Activated naive CD8-positive, alpha-beta T cell (primary cell): ENCODE measurements around the gene CASKIN1.

Experiments used
- H3K27ac Mint-ChIP-seq: one replicate; pipeline ENCODE4 v1.8.0; 2021; ENCODE audit warnings: mixed read lengths
- H3K27me3 Mint-ChIP-seq: one replicate; pipeline ENCODE4 v1.8.0; 2021; ENCODE audit warnings: mixed read lengths
- H3K36me3 Mint-ChIP-seq: one replicate; pipeline ENCODE4 v1.8.0; 2021; ENCODE audit warnings: mixed read lengths
- H3K4me1 Mint-ChIP-seq: one replicate; pipeline ENCODE4 v1.8.0; 2021; ENCODE audit warnings: low read depth, mixed read lengths
- H3K4me3 Mint-ChIP-seq: one replicate; pipeline ENCODE4 v1.8.0; 2021; ENCODE audit warnings: mild to moderate bottlenecking, mixed read lengths
- H3K9me3 Mint-ChIP-seq: one replicate; pipeline ENCODE4 v1.8.0; 2021; ENCODE audit warnings: low read depth, mixed read lengths

The CASKIN1 gene

GRCh38 chr16:2179107-2179501, 17.3 kb downstream of the CASKIN1 start:
- Mint-ChIP-seq H3K9me3 (no peaks in the 10 kb centered on the region), H3K4me3 (no peak overlapping the region), H3K27ac (no peak overlapping the region), H3K4me1 (no peaks in the 10 kb centered on the region), H3K27me3 (no peaks in the 10 kb centered on the region), H3K36me3 (no peaks in the 10 kb centered on the region)

- H3K27ac Mint-ChIP-seq = no peak overlapping the region
- no peaks in the 10 kb centered on the region for H3K4me1 Mint-ChIP-seq
- no peaks in the 10 kb centered on the region for H3K9me3 Mint-ChIP-seq
These were observed 17.9 kb downstream of the CASKIN1 start for GRCh38 chr16:2178321-2179106.

GRCh38 chr16:2177561-2177960, 18.8 kb downstream of the CASKIN1 start:
- no peaks in the 10 kb centered on the region for H3K27me3 Mint-ChIP-seq
- H3K4me1 Mint-ChIP-seq = no peaks in the 10 kb centered on the region
- no peaks in the 10 kb centered on the region for H3K36me3 Mint-ChIP-seq

More at GRCh38 chr16:2178321-2179106, 17.9 kb downstream of the CASKIN1 start:
- H3K36me3 Mint-ChIP-seq = no peaks in the 10 kb centered on the region
- H3K27me3 Mint-ChIP-seq = no peaks in the 10 kb centered on the region
- H3K4me3 Mint-ChIP-seq = no peak overlapping the region

DNA sequence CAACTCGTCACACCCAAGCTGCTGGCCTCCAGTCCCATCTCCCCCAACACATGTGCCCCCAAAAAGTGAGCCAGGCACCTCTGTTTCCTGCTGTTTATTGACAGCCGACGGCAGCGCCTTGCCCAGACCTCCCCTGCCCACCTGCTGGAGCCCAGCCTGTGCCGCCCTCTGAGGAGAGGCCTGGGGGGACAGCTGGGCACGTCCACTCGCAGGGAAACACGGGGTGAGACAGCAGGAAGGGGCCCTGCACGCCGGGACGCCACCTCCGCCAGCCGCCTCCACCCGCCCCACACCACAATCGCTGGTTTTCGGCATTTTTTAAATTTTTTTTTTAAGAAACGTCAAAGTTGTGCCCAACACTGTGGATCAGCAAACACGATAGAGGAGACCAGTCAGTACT, 19.3 kb downstream of the CASKIN1 start:
- H3K4me1 Mint-ChIP-seq = no peaks in the 10 kb centered on the region
- no peaks in the 10 kb centered on the region for H3K27me3 Mint-ChIP-seq
- H3K4me3 Mint-ChIP-seq = no peak overlapping the region
- H3K27ac Mint-ChIP-seq = no peak overlapping the region
- no peaks in the 10 kb centered on the region for H3K36me3 Mint-ChIP-seq
- H3K9me3 Mint-ChIP-seq = no peaks in the 10 kb centered on the region

More at GRCh38 chr16:2177561-2177960, 18.8 kb downstream of the CASKIN1 start:
- no peak overlapping the region for H3K4me3 Mint-ChIP-seq
- no peak overlapping the region for H3K27ac Mint-ChIP-seq
- no peaks in the 10 kb centered on the region for H3K9me3 Mint-ChIP-seq

DNA sequence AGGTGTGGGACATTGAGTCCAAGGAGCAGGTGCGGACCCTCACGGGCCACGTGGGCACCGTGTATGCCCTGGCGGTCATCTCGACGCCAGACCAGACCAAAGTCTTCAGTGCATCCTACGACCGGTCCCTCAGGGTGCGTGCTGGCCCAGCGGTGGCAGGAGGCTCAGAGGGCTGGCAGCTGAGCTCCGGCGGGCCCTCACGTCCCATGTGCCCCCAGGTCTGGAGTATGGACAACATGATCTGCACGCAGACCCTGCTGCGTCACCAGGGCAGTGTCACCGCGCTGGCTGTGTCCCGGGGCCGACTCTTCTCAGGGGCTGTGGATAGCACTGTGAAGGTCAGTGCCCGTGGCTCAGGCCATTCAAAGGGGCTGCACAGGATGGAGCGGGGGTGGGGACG, 20.4 kb downstream of the CASKIN1 start:
- H3K4me1 Mint-ChIP-seq = no peaks in the 10 kb centered on the region
- H3K36me3 Mint-ChIP-seq = no peaks in the 10 kb centered on the region
- H3K9me3 Mint-ChIP-seq = no peaks in the 10 kb centered on the region
- H3K27me3 Mint-ChIP-seq = no peaks in the 10 kb centered on the region
- no peak overlapping the region for H3K4me3 Mint-ChIP-seq
- no peak overlapping the region for H3K27ac Mint-ChIP-seq

DNA sequence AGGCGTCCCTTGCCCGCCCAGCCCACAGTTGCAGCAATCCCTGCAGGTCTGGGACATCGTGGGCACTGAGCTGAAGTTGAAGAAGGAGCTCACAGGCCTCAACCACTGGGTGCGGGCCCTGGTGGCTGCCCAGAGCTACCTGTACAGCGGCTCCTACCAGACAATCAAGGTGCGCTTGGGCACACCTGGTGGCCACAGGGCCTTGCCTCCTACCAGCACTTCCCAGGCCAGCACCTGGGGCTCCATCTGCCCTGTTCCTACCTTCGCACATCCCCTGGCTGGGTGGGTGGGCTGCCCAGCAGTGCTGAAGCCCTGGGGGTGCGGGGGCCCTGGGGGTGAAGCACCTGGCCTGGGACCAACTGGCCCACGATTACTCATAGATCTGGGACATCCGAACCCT, 21.0 kb downstream of the CASKIN1 start:
- H3K36me3 Mint-ChIP-seq = no peaks in the 10 kb centered on the region
- H3K27me3 Mint-ChIP-seq = no peaks in the 10 kb centered on the region
- H3K4me1 Mint-ChIP-seq = no peaks in the 10 kb centered on the region
- H3K27ac Mint-ChIP-seq = no peak overlapping the region
- no peaks in the 10 kb centered on the region for H3K9me3 Mint-ChIP-seq
- H3K4me3 Mint-ChIP-seq = no peak overlapping the region

DNA sequence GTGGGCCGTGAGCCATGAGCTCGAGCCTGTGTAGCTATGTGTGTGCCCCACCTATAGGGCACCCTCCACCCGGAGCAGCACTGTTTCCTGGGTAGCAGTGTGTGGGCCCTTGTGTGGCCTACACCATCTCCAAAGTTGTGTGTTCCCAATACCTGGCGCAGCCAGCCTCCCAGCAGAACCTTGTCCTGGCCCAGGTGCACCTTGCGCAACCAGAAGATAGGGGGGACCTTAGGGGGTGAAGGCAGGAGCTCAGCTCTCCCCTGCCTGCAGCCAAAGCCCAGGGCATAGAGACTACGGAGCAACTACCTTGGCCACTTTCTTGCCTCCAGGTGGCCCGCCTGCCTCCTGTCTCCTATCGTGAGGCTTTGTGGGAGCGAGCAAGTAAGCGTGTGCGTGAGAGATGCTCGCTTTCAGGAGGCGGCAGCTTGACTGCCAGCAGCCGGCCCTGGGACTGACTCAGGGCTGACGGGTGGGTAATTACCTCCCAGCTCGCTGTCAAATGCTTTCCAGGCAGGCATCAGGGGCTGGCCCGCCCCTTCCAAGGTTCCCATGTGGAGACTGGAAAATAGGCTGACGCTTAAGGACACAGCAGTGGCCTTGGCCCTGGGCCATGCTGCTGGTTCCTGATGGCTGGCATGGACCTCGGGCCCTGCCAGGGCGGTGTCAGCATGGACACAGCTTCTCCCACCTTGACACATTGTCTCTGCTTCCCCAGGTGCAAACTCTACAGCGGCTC, 21.8 kb downstream of the CASKIN1 start:
- Mint-ChIP-seq H3K9me3 (no peaks in the 10 kb centered on the region), H3K4me1 (no peaks in the 10 kb centered on the region), H3K27me3 (no peaks in the 10 kb centered on the region), H3K27ac (no peak overlapping the region), H3K36me3 (no peaks in the 10 kb centered on the region), H3K4me3 (no peak overlapping the region)

GRCh38 chr16:2173916-2174315, 22.5 kb downstream of the CASKIN1 start:
- Mint-ChIP-seq H3K9me3 (no peaks in the 10 kb centered on the region), H3K27me3 (no peaks in the 10 kb centered on the region), H3K27ac (no peak overlapping the region), H3K4me3 (no peak overlapping the region), H3K36me3 (no peaks in the 10 kb centered on the region), H3K4me1 (no peaks in the 10 kb centered on the region)

DNA sequence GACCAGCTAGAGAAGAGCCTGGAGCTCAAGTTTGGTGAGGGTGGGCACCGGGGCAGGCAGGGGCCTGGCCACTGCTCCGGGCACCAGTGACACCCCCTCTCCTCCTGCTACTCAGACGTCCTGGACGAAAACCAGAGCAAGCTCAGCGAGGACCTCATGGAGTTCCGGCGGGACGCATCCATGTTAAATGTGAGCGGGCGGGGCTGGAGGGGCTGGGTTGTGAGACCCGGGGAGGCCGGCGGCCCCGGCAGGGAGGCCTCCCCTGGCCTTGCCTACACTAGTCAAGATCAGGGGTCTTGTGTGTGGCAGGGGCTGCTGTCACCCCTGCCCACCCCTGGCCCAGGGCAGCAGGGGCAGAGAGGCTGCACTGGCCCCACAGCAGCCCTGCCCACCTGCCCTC, 23.0 kb downstream of the CASKIN1 start:
- Mint-ChIP-seq H3K9me3 (no peaks in the 10 kb centered on the region), H3K36me3 (no peaks in the 10 kb centered on the region), H3K27me3 (no peaks in the 10 kb centered on the region), H3K4me1 (no peaks in the 10 kb centered on the region), H3K27ac (no peak overlapping the region), H3K4me3 (no peak overlapping the region)

- no peaks in the 10 kb centered on the region for H3K9me3 Mint-ChIP-seq
- no peaks in the 10 kb centered on the region for H3K36me3 Mint-ChIP-seq
- H3K4me3 Mint-ChIP-seq = no peak overlapping the region
- no peaks in the 10 kb centered on the region for H3K4me1 Mint-ChIP-seq
- H3K27ac Mint-ChIP-seq = no peak overlapping the region
- no peaks in the 10 kb centered on the region for H3K27me3 Mint-ChIP-seq
These were observed 23.6 kb downstream of the CASKIN1 start for GRCh38 chr16:2172688-2173335.

- Mint-ChIP-seq H3K9me3 (no peaks in the 10 kb centered on the region), H3K27me3 (no peaks in the 10 kb centered on the region), H3K4me1 (no peaks in the 10 kb centered on the region), H3K27ac (no peak overlapping the region), H3K4me3 (no peak overlapping the region), H3K36me3 (no peaks in the 10 kb centered on the region)
These were observed 24.7 kb downstream of the CASKIN1 start for GRCh38 chr16:2171601-2172178.

DNA sequence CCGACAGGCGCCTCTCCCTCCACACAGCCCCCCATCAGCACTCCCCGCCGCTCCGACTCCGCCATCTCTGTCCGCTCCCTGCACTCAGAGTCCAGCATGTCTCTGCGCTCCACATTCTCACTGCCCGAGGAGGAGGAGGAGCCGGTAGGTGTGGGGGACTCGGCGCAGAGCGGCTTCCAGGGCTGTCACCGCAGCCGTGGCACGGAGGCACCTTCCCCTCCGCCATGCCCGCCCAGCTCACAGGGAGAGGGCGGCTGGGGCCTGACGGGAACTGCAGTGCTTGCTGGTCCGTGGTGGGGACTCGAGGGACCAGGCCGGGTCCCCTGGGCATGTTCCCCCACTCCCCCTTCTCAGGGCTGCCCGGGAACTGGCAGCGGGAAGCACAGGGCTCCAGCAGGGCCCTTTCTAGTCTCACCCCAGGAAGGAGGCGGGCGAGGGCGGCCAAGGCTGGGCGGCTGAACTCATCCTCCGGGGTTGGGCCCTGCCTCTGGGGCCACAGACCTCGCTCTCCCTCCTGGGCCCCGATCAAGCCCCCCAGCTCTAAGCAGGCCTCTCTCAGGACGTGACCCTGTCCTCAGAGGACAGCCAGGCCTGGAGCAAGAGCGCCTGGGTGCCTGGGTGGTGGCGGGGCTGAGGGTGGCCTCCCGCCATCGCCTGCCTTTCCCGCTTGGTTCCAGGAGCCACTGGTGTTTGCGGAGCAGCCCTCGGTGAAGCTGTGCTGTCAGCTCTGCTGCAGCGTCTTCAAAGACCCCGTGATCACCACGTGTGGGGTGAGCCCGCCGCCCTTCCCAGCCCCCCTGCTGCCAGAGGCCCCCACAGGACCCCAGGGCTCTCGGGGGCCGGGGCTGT, 25.6 kb downstream of the CASKIN1 start:
- Mint-ChIP-seq H3K27ac (no peak overlapping the region), H3K36me3 (no peaks in the 10 kb centered on the region), H3K27me3 (no peaks in the 10 kb centered on the region), H3K9me3 (no peaks in the 10 kb centered on the region), H3K4me1 (no peaks in the 10 kb centered on the region), H3K4me3 (no peak overlapping the region)

DNA sequence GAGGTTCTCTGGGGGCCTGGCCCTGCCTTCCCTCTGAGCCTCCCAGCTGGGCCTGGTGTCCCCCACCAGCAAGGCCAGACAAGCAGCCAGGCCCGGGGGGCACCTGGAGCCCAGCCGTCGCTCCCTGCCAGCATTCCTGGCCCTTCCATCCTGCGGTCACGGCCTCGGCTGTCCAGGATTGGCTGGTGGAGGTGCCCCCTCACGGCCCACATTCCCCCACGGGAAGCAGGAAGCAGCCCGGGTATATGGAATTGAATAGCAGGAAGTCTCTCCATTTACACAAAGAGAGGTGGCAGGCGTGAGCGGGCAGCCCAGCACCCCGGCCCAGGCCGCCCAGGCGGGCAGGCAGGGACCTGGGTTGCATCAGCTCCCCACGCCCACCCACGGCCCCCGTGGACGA, 26.3 kb downstream of the CASKIN1 start:
- Mint-ChIP-seq H3K4me3 (no peak overlapping the region), H3K36me3 (no peaks in the 10 kb centered on the region), H3K27me3 (no peaks in the 10 kb centered on the region), H3K4me1 (no peaks in the 10 kb centered on the region), H3K9me3 (no peaks in the 10 kb centered on the region), H3K27ac (no peak overlapping the region)

- H3K27ac Mint-ChIP-seq = no peak overlapping the region
- H3K27me3 Mint-ChIP-seq = no peaks in the 10 kb centered on the region
- no peaks in the 10 kb centered on the region for H3K4me1 Mint-ChIP-seq
- no peak overlapping the region for H3K4me3 Mint-ChIP-seq
- H3K9me3 Mint-ChIP-seq = no peaks in the 10 kb centered on the region
- H3K36me3 Mint-ChIP-seq = no peaks in the 10 kb centered on the region
These were observed 29.3 kb downstream of the CASKIN1 start for GRCh38 chr16:2167068-2167638.
